Muscle of arm (tissue), 12 donors: ENCODE results near the gene OXSR1. TPM values are rescaled to one million over a fixed set of nuclear protein-coding genes. Genes with fewer than 3 reads are reported as not detected.
"Not testable (repeated sequence)": the region's sequence is repeated elsewhere in the genome, so short reads cannot be mapped to it uniquely, and the experiment has no call there.

Experiments used
- DNase-seq: peaks from one replicate; pipeline ENCODE4 v3.0.0-alpha.2; 2013
- polyA plus RNA-seq, 12 donors: library from polyadenylated mRNA; unstranded; fragments of 120-200 nt; gene quantifications; one replicate each; pipeline ENCODE4 v1.2.1, GENCODE V29; 2013; ENCODE audit not compliant: insufficient read length in 12 of 12

Gene OXSR1
- polyA plus RNA-seq, 12 donors, result 27.4 to 39.5 (median 37.7) TPM; not detected in 1

- DNase-seq, result no peak
Observed at GRCh38 chr3:38219609-38220197, 54.4 kb downstream of the OXSR1 start.

GRCh38 chr3:38221005-38221404 is 55.7 kb downstream of the OXSR1 start:
- DNase-seq, result no peak

GRCh38 chr3:38222032-38222634 is 56.8 kb downstream of the OXSR1 start:
- no peak for DNase-seq

- DNase-seq, result no peak
Observed at GRCh38 chr3:38224357-38224756, 59.0 kb downstream of the OXSR1 start.

GRCh38 chr3:38226273-38226672 is 60.9 kb downstream of the OXSR1 start:
- no peak for DNase-seq

GRCh38 chr3:38227989-38228388 is 62.7 kb downstream of the OXSR1 start:
- DNase-seq, result no peak

GRCh38 chr3:38229036-38229435 is 63.7 kb downstream of the OXSR1 start:
- DNase-seq, result no peak

GRCh38 chr3:38232701-38233100 is 67.4 kb downstream of the OXSR1 start:
- DNase-seq, result no peak

- no peak for DNase-seq
Observed at GRCh38 chr3:38235466-38235865, 70.1 kb downstream of the OXSR1 start.

- no peak for DNase-seq
Observed at GRCh38 chr3:38238416-38239008, 73.2 kb downstream of the OXSR1 start.

- not testable (repeated sequence) for DNase-seq
Observed at GRCh38 chr3:38242812-38243211, 77.5 kb downstream of the OXSR1 start.

- no peak for DNase-seq
Observed at GRCh38 chr3:38245930-38246329, 80.6 kb downstream of the OXSR1 start.

- DNase-seq, result peak; percentile 62
Observed at GRCh38 chr3:38247366-38248035, 82.2 kb downstream of the OXSR1 start.

GRCh38 chr3:38250198-38250597 is 84.9 kb downstream of the OXSR1 start:
- no peak for DNase-seq

GRCh38 chr3:38251197-38251596 is 85.9 kb downstream of the OXSR1 start:
- no peak for DNase-seq

GRCh38 chr3:38253704-38254103 is 88.4 kb downstream of the OXSR1 start:
- no peak for DNase-seq

- DNase-seq, result no peak
Observed at GRCh38 chr3:38254872-38255271, 89.5 kb downstream of the OXSR1 start.

GRCh38 chr3:38255627-38256026 is 90.3 kb downstream of the OXSR1 start:
- no peak for DNase-seq

- DNase-seq, result no peak
Observed at GRCh38 chr3:38257583-38257982, 92.2 kb downstream of the OXSR1 start.

GRCh38 chr3:38260474-38260873 is 95.1 kb downstream of the OXSR1 start:
- DNase-seq, result no peak

GRCh38 chr3:38264353-38264771 is 99.0 kb downstream of the OXSR1 start:
- no peak for DNase-seq

GRCh38 chr3:38264779-38265178 is 99.4 kb downstream of the OXSR1 start:
- no peak for DNase-seq
